GM19043 (cell line): ENCODE data around the gene RELN.
"Not testable (repeated sequence)": the region's sequence is repeated elsewhere in the genome, so short reads cannot be mapped to it uniquely, and the experiment has no call there.

Experiments used
- ATAC-seq: cut with Tn5 transposase; IDR thresholded peaks from one replicate; pipeline ENCODE4 v1.9.1; 2021; ENCODE audit warnings: low read depth; ENCODE audit not compliant: unreplicated experiment

The RELN gene

GRCh38 chr7:103538964-103539709 lies 450.3 kb downstream of the RELN start:
- ATAC-seq: no peak

GRCh38 chr7:103533761-103534160 lies 455.7 kb downstream of the RELN start:
- no peak for ATAC-seq

GRCh38 chr7:103532955-103533354 lies 456.5 kb downstream of the RELN start:
- ATAC-seq: no peak

GRCh38 chr7:103528152-103528551 lies 461.3 kb downstream of the RELN start:
- ATAC-seq: no peak

- no peak for ATAC-seq
Observed at GRCh38 chr7:103525937-103526336, 463.5 kb downstream of the RELN start.

GRCh38 chr7:103524042-103524907 lies 465.2 kb downstream of the RELN start:
- ATAC-seq: no peak

GRCh38 chr7:103521937-103522336 lies 467.5 kb downstream of the RELN start:
- ATAC-seq: no peak

- ATAC-seq: no peak
Observed at GRCh38 chr7:103504505-103505135, 484.8 kb downstream of the RELN start.

GRCh38 chr7:103501206-103501605 lies 488.3 kb downstream of the RELN start:
- no peak for ATAC-seq

- no peak for ATAC-seq
Observed at GRCh38 chr7:103499976-103500375, 489.5 kb downstream of the RELN start.

- ATAC-seq: no peak
Observed at GRCh38 chr7:103487419-103487818, 502.0 kb downstream of the RELN start.

- not testable (repeated sequence) for ATAC-seq
Observed at GRCh38 chr7:103486873-103487272, 502.6 kb downstream of the RELN start.

- no peak for ATAC-seq
Observed at GRCh38 chr7:103480771-103481170, 508.7 kb downstream of the RELN start.

GRCh38 chr7:103474956-103475355 lies 514.5 kb downstream of the RELN start:
- ATAC-seq: no peak

- ATAC-seq: no peak
Observed at GRCh38 chr7:103469095-103469948, 520.1 kb downstream of the RELN start.

- ATAC-seq: no peak
Observed at GRCh38 chr7:103466814-103467213, 522.6 kb downstream of the RELN start.

- no peak for ATAC-seq
Observed at GRCh38 chr7:103462358-103462757, 527.1 kb downstream of the RELN start.

GRCh38 chr7:103447073-103447960 lies 542.1 kb downstream of the RELN start:
- ATAC-seq: peak; percentile 63

- ATAC-seq: no peak
Observed at GRCh38 chr7:103446049-103446520, 543.4 kb downstream of the RELN start, which contains the start of gene SLC26A5. Gene SLC26A5 (minus strand): TSS chr7:103446207. CDS start chr7:103421514, 24,693 bp downstream.
